ENCODE measurements around the gene MRPL53.
"Not testable (repeated sequence)": the region's sequence is repeated elsewhere in the genome, so short reads cannot be mapped to it uniquely, and the experiment has no call there.

Gene MRPL53

GRCh38 chr2:74448771-74449170, 23.7 kb downstream of the MRPL53 start:
- DNase-seq = no peak

- DNase-seq = no peak
Observed at GRCh38 chr2:74447230-74447999, 25.1 kb downstream of the MRPL53 start.

GRCh38 chr2:74444498-74445318, 27.8 kb downstream of the MRPL53 start:
- no peak for DNase-seq

GRCh38 chr2:74442483-74443297, 29.8 kb downstream of the MRPL53 start:
- not testable (repeated sequence) for DNase-seq

- DNase-seq = peak in 1 of 5 donors; percentile 17
Observed at GRCh38 chr2:74441690-74442482, 30.6 kb downstream of the MRPL53 start, which contains the start of gene RTKN. TSS of gene RTKN (minus strand) at chr2:74441937. CDS start at chr2:74441816, 121 bp downstream.

GRCh38 chr2:74441170-74441689, 31.2 kb downstream of the MRPL53 start:
- DNase-seq = no peak

GRCh38 chr2:74440378-74441169, 31.9 kb downstream of the MRPL53 start:
- DNase-seq = peak in 1 of 5 donors; percentile 52

GRCh38 chr2:74439803-74440377, 32.6 kb downstream of the MRPL53 start:
- no peak for DNase-seq

- no peak for DNase-seq
Observed at GRCh38 chr2:74439373-74439772, 33.1 kb downstream of the MRPL53 start.

GRCh38 chr2:74438248-74438647, 34.2 kb downstream of the MRPL53 start:
- no peak for DNase-seq

GRCh38 chr2:74436848-74437695, 35.4 kb downstream of the MRPL53 start:
- DNase-seq = no peak

- DNase-seq = no peak
Observed at GRCh38 chr2:74436111-74436805, 36.2 kb downstream of the MRPL53 start.

GRCh38 chr2:74430502-74430901, 42.0 kb downstream of the MRPL53 start:
- no peak for DNase-seq

GRCh38 chr2:74429487-74430451, 42.7 kb downstream of the MRPL53 start:
- no peak for DNase-seq

GRCh38 chr2:74428675-74429074, 43.8 kb downstream of the MRPL53 start:
- DNase-seq = no peak

- DNase-seq = no peak
Observed at GRCh38 chr2:74427551-74427950, 44.9 kb downstream of the MRPL53 start.

GRCh38 chr2:74426181-74426758, 46.2 kb downstream of the MRPL53 start:
- DNase-seq = no peak
